PC-3 (cell line): ENCODE data around the gene MS4A14. TPM values are rescaled to one million over a fixed set of nuclear protein-coding genes. Genes with fewer than 3 reads are reported as not detected.
"Not testable (repeated sequence)": the region's sequence is repeated elsewhere in the genome, so short reads cannot be mapped to it uniquely, and the experiment has no call there.

Experiments used
- ATAC-seq: fragments of 200-7000 bp; cut with Tn5 transposase; 2 replicates; pipeline ENCODE4 v1.9.1; 2020; ENCODE audit warnings: mild to moderate bottlenecking, moderate library complexity
- BruUV-seq: library from RNA; stranded (reverse); fragments of 400-500 nt; replicated peaks from 2 replicates; lab custom pipeline; 2021; lab: Mats Ljungman, UMichigan
- CTCF ChIA-PET: fragments of 300-600 bp; sonication (Branson Sonifier 250); formaldehyde crosslinking; loops from one replicate; lab custom pipeline; 2022; ENCODE audit warnings: antibody characterized with exemption; lab: Charles Lee
- POLR2A ChIA-PET: fragments of 300-600 bp; sonication (Branson Sonifier 250); formaldehyde crosslinking; loops from one replicate; lab custom pipeline; 2022; ENCODE audit warnings: antibody characterized with exemption; ENCODE audit not compliant: unreplicated experiment; lab: Charles Lee
- DNase-seq: peaks from one replicate; pipeline ENCODE4 v3.0.0-alpha.2; 2015
- H2AFZ ChIP-seq: fragments of 300-600 bp; sonication (generic); 2 replicates; pipeline ENCODE4 v1.6.0; 2016; ENCODE audit warnings: antibody characterized with exemption, low read length
- H3F3A ChIP-seq: fragments of 300-600 bp; sonication (generic); one replicate; pipeline ENCODE4 v1.6.0; 2017; ENCODE audit warnings: antibody characterized with exemption, low read length, control low read depth, mild to moderate bottlenecking; ENCODE audit not compliant: unreplicated experiment
- H3K27ac ChIP-seq: fragments of 300-600 bp; sonication (generic); 2 replicates; pipeline ENCODE4 v1.5.1; 2016; ENCODE audit warnings: mild to moderate bottlenecking, low read length
- H3K27me3 ChIP-seq: fragments of 300-600 bp; sonication (generic); 2 replicates; pipeline ENCODE4 v1.6.1; 2016; ENCODE audit warnings: low read length, mixed read lengths
- H3K36me3 ChIP-seq: fragments of 300-600 bp; sonication (generic); 2 replicates; pipeline ENCODE4 v1.6.1; 2016; ENCODE audit warnings: low read depth, mixed run types, low read length, mixed read lengths
- H3K4me1 ChIP-seq: fragments of 300-600 bp; sonication (generic); 2 replicates; pipeline ENCODE4 v1.5.1; 2016; ENCODE audit warnings: low read length; ENCODE audit not compliant: insufficient read depth
- H3K4me2 ChIP-seq: fragments of 300-600 bp; sonication (generic); 2 replicates; pipeline ENCODE4 v1.6.0; 2016; ENCODE audit warnings: low read length
- H3K4me3 ChIP-seq: fragments of 300-600 bp; sonication (generic); 2 replicates; pipeline ENCODE4 v1.5.1; 2016; ENCODE audit warnings: mild to moderate bottlenecking, low read length, mixed read lengths
- H3K79me2 ChIP-seq: fragments of 300-600 bp; sonication (generic); 2 replicates; pipeline ENCODE4 v1.6.1; 2017; ENCODE audit warnings: low read length, mixed read lengths
- H3K9ac ChIP-seq: fragments of 300-600 bp; sonication (generic); 2 replicates; pipeline ENCODE4 v1.6.0; 2016; ENCODE audit warnings: mild to moderate bottlenecking, low read length
- H3K9me2 ChIP-seq: fragments of 300-600 bp; sonication (generic); replicated peaks from 2 replicates; pipeline ENCODE4 v1.6.1; 2016; ENCODE audit warnings: mixed run types, low read length, mixed read lengths
- H3K9me3 ChIP-seq: fragments of 300-600 bp; sonication (generic); 2 replicates; pipeline ENCODE4 v1.6.1; 2016; ENCODE audit warnings: low read length, mixed read lengths
- H4K20me1 ChIP-seq: fragments of 300-600 bp; sonication (generic); 2 replicates; pipeline ENCODE4 v1.6.1; 2016; ENCODE audit warnings: low read length, mixed read lengths
- EZH2 ChIP-seq: fragments of 300-600 bp; sonication (generic); IDR thresholded peaks from one replicate; pipeline ENCODE4 v1.6.1; 2017; ENCODE audit warnings: antibody characterized with exemption, mild to moderate bottlenecking, low read length; ENCODE audit not compliant: unreplicated experiment
- EZH2phosphoT487 ChIP-seq: fragments of 300-600 bp; sonication (generic); IDR thresholded peaks from 2 replicates; pipeline ENCODE4 v1.6.1; 2018; ENCODE audit warnings: mild to moderate bottlenecking, antibody characterized with exemption, low read length, borderline replicate concordance
- intact Hi-C: fragments of 100-400 bp; cut with micrococcal nuclease; formaldehyde crosslinking; loops from 2 replicates; pipeline ENCODE4 v1.9.0; 2023
- total RNA-seq: library from RNA; depleted of rRNA; stranded (reverse); fragments of >200 nt; gene quantifications from 2 replicates; pipeline ENCODE4 v1.2.3, GENCODE V29; 2014
- TF ChIP-seq, protein P1 (sequence below): fragments of 300-600 bp; sonication (generic); conservative IDR thresholded peaks from 2 replicates; pipeline ENCODE4 v1.5.1; 2017; ENCODE audit warnings: antibody characterized with exemption, low read depth, mild to moderate bottlenecking, low read length

MS4A14 gene
- total RNA-seq, 1 experiment from 2014 or later = 0.07 TPM

DNA sequence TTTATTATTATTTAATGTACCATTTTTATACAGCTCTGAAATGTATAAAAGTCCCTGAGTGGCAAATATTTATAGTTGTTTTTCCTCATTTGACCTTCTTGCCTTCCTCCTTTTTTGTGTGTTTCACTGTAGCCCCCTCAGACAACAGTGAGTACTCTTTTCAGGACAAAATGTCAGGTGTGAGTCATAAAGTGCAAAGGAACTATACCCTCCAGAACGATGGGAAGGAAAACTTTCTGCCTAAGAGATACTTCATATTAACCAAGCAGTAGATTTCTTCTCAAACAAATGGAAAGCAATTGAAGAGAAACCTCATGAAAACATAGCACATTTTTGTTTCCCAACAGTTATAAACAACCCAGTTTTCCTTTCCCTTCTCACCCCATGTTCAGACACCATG is 34.0 kb upstream of the MS4A14 start:
- Histone ChIP-seq H3K9me3 (no peaks in the 10 kb centered on the region), H2AFZ (no peak overlapping the region), H3K4me1 (no peaks in the 10 kb centered on the region; the same call in 1 of the 2 replicates), H3K36me3 (no peaks in the 10 kb centered on the region), H3K4me2 (no peak overlapping the region), H3K9ac (no peak overlapping the region), H3F3A (no peaks in the 10 kb centered on the region), H3K4me3 (no peak overlapping the region), H3K79me2 (no peaks in the 10 kb centered on the region), H4K20me1 (no peaks in the 10 kb centered on the region), H3K27ac (no peak overlapping the region), H3K27me3 (peaks cover 9% of the 10 kb centered on the region; the same call in 1 of the 2 replicates), H3K9me2 (no peaks in the 10 kb centered on the region)
- intact Hi-C loops = no loop called here
- ATAC-seq (no peak), DNase-seq (no peak)
- ChIA-PET POLR2A (no interaction called here), CTCF (interaction anchor here (0.6 kb wide), 1 partner anchor 111 kb away, joined by 3 read pairs; no protein-coding TSS in a partner anchor)
- BruUV-seq = no TSS peak
- TF ChIP-seq, protein P1, sequence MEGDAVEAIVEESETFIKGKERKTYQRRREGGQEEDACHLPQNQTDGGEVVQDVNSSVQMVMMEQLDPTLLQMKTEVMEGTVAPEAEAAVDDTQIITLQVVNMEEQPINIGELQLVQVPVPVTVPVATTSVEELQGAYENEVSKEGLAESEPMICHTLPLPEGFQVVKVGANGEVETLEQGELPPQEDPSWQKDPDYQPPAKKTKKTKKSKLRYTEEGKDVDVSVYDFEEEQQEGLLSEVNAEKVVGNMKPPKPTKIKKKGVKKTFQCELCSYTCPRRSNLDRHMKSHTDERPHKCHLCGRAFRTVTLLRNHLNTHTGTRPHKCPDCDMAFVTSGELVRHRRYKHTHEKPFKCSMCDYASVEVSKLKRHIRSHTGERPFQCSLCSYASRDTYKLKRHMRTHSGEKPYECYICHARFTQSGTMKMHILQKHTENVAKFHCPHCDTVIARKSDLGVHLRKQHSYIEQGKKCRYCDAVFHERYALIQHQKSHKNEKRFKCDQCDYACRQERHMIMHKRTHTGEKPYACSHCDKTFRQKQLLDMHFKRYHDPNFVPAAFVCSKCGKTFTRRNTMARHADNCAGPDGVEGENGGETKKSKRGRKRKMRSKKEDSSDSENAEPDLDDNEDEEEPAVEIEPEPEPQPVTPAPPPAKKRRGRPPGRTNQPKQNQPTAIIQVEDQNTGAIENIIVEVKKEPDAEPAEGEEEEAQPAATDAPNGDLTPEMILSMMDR = no peak
- no peak for TF ChIP-seq EZH2
- no peak for TF ChIP-seq EZH2phosphoT487

DNA sequence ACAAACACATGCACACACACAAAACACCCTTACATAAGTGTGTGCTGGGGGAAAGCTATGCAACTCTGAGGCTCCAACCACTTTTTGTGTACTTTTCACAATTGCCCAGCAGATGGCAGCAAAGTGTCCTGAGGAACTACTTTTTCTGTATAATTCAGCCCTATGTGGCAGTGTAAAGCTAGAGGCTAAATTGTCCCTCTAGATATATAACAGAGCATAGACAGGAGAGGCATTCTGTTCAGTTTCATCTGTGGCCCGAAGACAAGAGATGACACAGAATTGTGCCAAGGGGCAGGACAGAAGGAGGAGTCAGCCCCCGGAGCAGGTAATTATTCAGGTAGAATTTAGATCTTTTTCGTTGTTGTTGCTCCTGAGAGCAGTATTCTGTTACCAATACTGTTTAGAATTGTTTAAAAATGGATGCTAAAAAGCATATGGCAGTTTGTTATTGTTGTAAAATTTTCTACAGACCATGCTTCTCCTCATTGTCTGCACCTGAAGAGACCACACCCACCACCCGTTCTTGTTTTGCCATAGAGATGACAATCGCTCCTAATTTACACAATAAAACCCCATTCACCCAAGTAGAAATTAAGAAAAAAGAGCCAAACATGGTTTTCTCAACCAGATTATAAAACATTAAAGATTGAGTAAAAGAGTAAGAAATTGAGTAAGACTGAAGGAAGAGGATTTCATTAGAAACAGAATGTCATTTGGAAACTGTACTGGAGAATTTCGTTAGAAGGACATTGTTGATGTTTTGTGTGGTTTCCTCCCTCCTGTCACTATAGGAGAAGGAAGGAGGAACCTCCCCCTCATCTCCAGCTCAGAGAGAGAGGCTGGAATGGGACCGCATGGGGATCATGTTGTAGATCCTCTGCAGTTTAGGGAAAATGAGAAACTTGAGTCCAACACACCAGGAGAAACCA is 32.5 kb upstream of the MS4A14 start:
- Histone ChIP-seq H3K4me3 (no peak overlapping the region), H3K9ac (no peak overlapping the region), H3K36me3 (no peaks in the 10 kb centered on the region), H2AFZ (no peak overlapping the region), H3K4me1 (no peaks in the 10 kb centered on the region; the same call in 1 of the 2 replicates), H3K27me3 (peaks cover 9% of the 10 kb centered on the region; the same call in 1 of the 2 replicates), H3K9me2 (no peaks in the 10 kb centered on the region), H4K20me1 (no peaks in the 10 kb centered on the region), H3K9me3 (no peaks in the 10 kb centered on the region), H3F3A (no peaks in the 10 kb centered on the region), H3K79me2 (no peaks in the 10 kb centered on the region), H3K27ac (no peak overlapping the region), H3K4me2 (0 out of 2 replicates have a peak overlapping the region, but pooled peaks have one; percentile 15)
- BruUV-seq = no TSS peak
- ATAC-seq (peak; percentile 81), DNase-seq (peak; percentile 92)
- ChIA-PET CTCF (interaction anchor here (0.6 kb wide), 2 partner anchors 29 to 506 kb away, joined by 3 read pairs; no protein-coding TSS in a partner anchor), POLR2A (interaction anchor here (0.6 kb wide), 1 partner anchor 17 kb away, joined by 3 read pairs; no protein-coding TSS in a partner anchor)
- TF ChIP-seq, protein P1 = peak; percentile 92
- no peak for TF ChIP-seq EZH2
- intact Hi-C loops = loop anchor here (1.0 kb wide), 3 partner anchors 105 to 254 kb away; no protein-coding TSS in a partner anchor

GRCh38 chr11:60366262-60366904 is 29.9 kb upstream of the MS4A14 start:
- H3K9ac ChIP-seq, CTCF ChIA-PET, H3K27ac ChIP-seq, H3K36me3 ChIP-seq, H2AFZ ChIP-seq, ATAC-seq, DNase-seq, intact Hi-C loops, H3F3A ChIP-seq, H3K79me2 ChIP-seq, H4K20me1 ChIP-seq, H3K9me3 ChIP-seq, POLR2A ChIA-PET, H3K4me2 ChIP-seq, H3K9me2 ChIP-seq, H3K27me3 ChIP-seq, H3K4me3 ChIP-seq, BruUV-seq: not testable (repeated sequence)
- peaks cover 21% of the 10 kb centered on the region for H3K4me1 ChIP-seq
